ENCODE results near the gene ZNRF2. TPM values are rescaled to one million over a fixed set of nuclear protein-coding genes. Genes with fewer than 3 reads are reported as not detected.

The ZNRF2 gene
- total and polyA plus RNA-seq, 10 of the 15 experiments (the other 5 are each of a cell fraction or from before 2014, with no cell fraction given) = 1.2 to 20.4 (median 9.5) TPM

- 81% methylated on average over 2 of the region's 2 CpGs for WGBS (ENCODE audit: insufficient coverage, insufficient replicate concordance, low lambda C conversion rate, missing lambda C conversion rate)
- Histone ChIP-seq H3K4me1 (ENCODE audit: control insufficient read depth, insufficient read depth, low read length) (peaks cover 16% of the 10 kb centered on the region), H2AFZ (ENCODE audit: control insufficient read depth, low read depth, low read length) (no peak overlapping the region), H3K27ac (ENCODE audit: control insufficient read depth, insufficient read depth) (no peak overlapping the region), H3K4me3 (no peak overlapping the region), H3K9ac (ENCODE audit: control insufficient read depth, insufficient read depth, low read length) (no peak overlapping the region), H4K20me1 (ENCODE audit: control insufficient read depth, insufficient read depth) (no peaks in the 10 kb centered on the region), H3K4me2 (ENCODE audit: control insufficient read depth, insufficient read depth) (no peak overlapping the region), H3K36me3 (ENCODE audit: control insufficient read depth in 2 of 2, insufficient read depth in 2 of 2, low read length in 1 of 2) (no peaks in the 10 kb centered on the region), H3K27me3 (replicated peaks in 1 of 2; ENCODE audit: control insufficient read depth in 2 of 2, insufficient read depth in 2 of 2, low read length in 1 of 2) (no peaks in the 10 kb centered on the region), H3K79me2 (ENCODE audit: control insufficient read depth, insufficient read depth, low read length) (peaks cover 12% of the 10 kb centered on the region), H3K9me3 (replicated peaks; ENCODE audit: control insufficient read depth, insufficient read depth, low read length) (no peaks in the 10 kb centered on the region)
- no TSS peak for BruUV-seq (replicated peaks)
- ChIA-PET CTCF (interaction anchor here (1.0 to 1.8 kb wide), 4 partner anchors 41 to 458 kb away, joined by 3 to 10 read pairs (median 4); no protein-coding TSS in a partner anchor), RAD21 (ENCODE audit: unreplicated experiment) (interaction anchor here (0.6 to 5.3 kb wide), 5 partner anchors 10 to 117 kb away, joined by 3 to 28 read pairs (median 4); no protein-coding TSS in a partner anchor), SMC1A (ENCODE audit: uncharacterized antibody, unreplicated experiment) (interaction anchor here (0.6 to 12.0 kb wide), 6 partner anchors 12 to 129 kb away, joined by 3 to 202 read pairs (median 3); no protein-coding TSS in a partner anchor), POLR2A (no interaction called here)
- TF ChIP-seq PRDM15 (CRISPR knock-in tag; IDR thresholded peaks at IDR 0.05) (no peak), SRF (IDR thresholded peaks at IDR 0.05; ENCODE audit: low read depth in 2 of 2, low read length in 2 of 2) (no peak), CHD2 (IDR thresholded peaks at IDR 0.05; ENCODE audit: borderline replicate concordance, low read depth, low read length) (no peak), ZBTB40 (IDR thresholded peaks at IDR 0.05; ENCODE audit: borderline replicate concordance) (no peak), TCF12 (IDR thresholded peaks at IDR 0.05; ENCODE audit: low read depth, low read length) (no peak), YBX1 (IDR thresholded peaks at IDR 0.05) (no peak), NFYA (IDR thresholded peaks at IDR 0.05; ENCODE audit: borderline replicate concordance, low read depth, low read length) (no peak), GATAD2B (conservative IDR thresholded peaks at IDR 0.05; ENCODE audit: low read depth) (no peak)
- intact Hi-C loops (cut with micrococcal nuclease; ENCODE audit: unreplicated experiment) = loop anchor here (10.0 kb wide), 1 partner anchor 163 kb away; no protein-coding TSS in a partner anchor
- DNase-seq (ENCODE audit: low read depth, low spot score) (no peak), FAIRE-seq (no peak), ATAC-seq (no peak)
- in situ Hi-C loops (cut with MboI) = loop anchor here (5.0 kb wide), 1 partner anchor 119 kb away; no protein-coding TSS in a partner anchor
Measured at GRCh38 chr7:30281791-30282190, 2.6 kb upstream of the ZNRF2 start.

Data from GM12878 (cell line).